ENCODE data around the gene HRH1.

GRCh38 chr3:11240496-11240895, 86.2 kb downstream of the HRH1 start:
- TF ChIP-seq CTCF (IDR thresholded peaks at IDR 0.05) = no peak
- TF ChIP-seq POLR2AphosphoS5 (IDR thresholded peaks at IDR 0.05) = no peak
